Suprapubic skin (tissue), 4 donors: ENCODE results near the gene SEMA5A. TPM values are rescaled to one million over a fixed set of nuclear protein-coding genes. Genes with fewer than 3 reads are reported as not detected.

ENCODE experiments used
- DNase-seq, 2 donors: peaks; one replicate each; pipeline ENCODE4 v3.0.0-alpha.2; 2019; ENCODE audit warnings: low spot score in 2 of 2
- H3K27ac ChIP-seq: fragments of 200-600 bp; sonication (generic); one replicate; pipeline ENCODE4 v1.5.1; 2019
- H3K27me3 ChIP-seq: fragments of 200-600 bp; sonication (generic); one replicate; pipeline ENCODE4 v1.5.1; 2019
- H3K36me3 ChIP-seq: fragments of 200-600 bp; sonication (generic); one replicate; pipeline ENCODE4 v1.5.1; 2019
- H3K4me1 ChIP-seq: fragments of 200-600 bp; sonication (generic); one replicate; pipeline ENCODE4 v1.5.1; 2019
- H3K4me3 ChIP-seq: fragments of 200-600 bp; sonication (generic); one replicate; pipeline ENCODE4 v1.5.1; 2019; ENCODE audit warnings: mild to moderate bottlenecking
- H3K9me3 ChIP-seq: fragments of 200-600 bp; sonication (generic); one replicate; pipeline ENCODE4 v1.5.1; 2019
- CTCF ChIP-seq, 2 donors: fragments of 200-600 bp in 1 of 2; fragments of 450-650 bp in 1 of 2; sonication (generic) in 1 of 2; IDR thresholded peaks; one replicate each; pipeline ENCODE4 v1.5.1; 2016 to 2019; ENCODE audit warnings: antibody characterized with exemption in 2 of 2, mild to moderate bottlenecking in 1 of 2, moderate library complexity in 1 of 2
- EP300 ChIP-seq: sonication (generic); formaldehyde crosslinking; IDR thresholded peaks from one replicate; pipeline ENCODE4 v1.6.1; 2017; ENCODE audit warnings: antibody characterized with exemption
- POLR2A ChIP-seq, 2 donors: fragments of 450-650 bp; IDR thresholded peaks; one replicate each; pipeline ENCODE4 v1.6.1; 2017; ENCODE audit warnings: antibody characterized with exemption in 2 of 2, mild to moderate bottlenecking in 2 of 2, moderate library complexity in 2 of 2
- POLR2AphosphoS5 ChIP-seq, 3 donors: sonication (generic); formaldehyde crosslinking; IDR thresholded peaks; one replicate each; pipeline ENCODE4 v1.6.1; 2017; ENCODE audit warnings: antibody characterized with exemption in 3 of 3
- WGBS: methylation state at CpG from one replicate; pipeline ENCODE4 v1.1.5; 2018; 5-methylcytosine and 5-hydroxymethylcytosine counted together
- total RNA-seq, 4 donors: library from RNA; depleted of rRNA; stranded (reverse); fragments of >200 nt; gene quantifications; one replicate each; pipeline ENCODE4 v1.1.0, GENCODE V29; 2016

The SEMA5A gene
- total RNA-seq, 4 donors from 2014 or later = 14.5 to 31.7 (median 23.4) TPM

- H3K36me3 ChIP-seq = no peaks in the 10 kb centered on the region
- H3K4me1 ChIP-seq = no peaks in the 10 kb centered on the region
- no peak overlapping the region for H3K4me3 ChIP-seq
- no peaks in the 10 kb centered on the region for H3K27me3 ChIP-seq
- no peak overlapping the region for H3K27ac ChIP-seq
- no peak for TF ChIP-seq POLR2A (IDR thresholded peaks at IDR 0.05)
- TF ChIP-seq POLR2AphosphoS5 (IDR thresholded peaks at IDR 0.05) = no peak
- no peak for TF ChIP-seq EP300
- TF ChIP-seq CTCF (IDR thresholded peaks at IDR 0.05) = no peak
- WGBS = 29% methylated on average over 1 of the region's 1 CpG
- H3K9me3 ChIP-seq = no peaks in the 10 kb centered on the region
- no peak for DNase-seq
These were observed 462.9 kb downstream of the SEMA5A start for GRCh38 chr5:9082996-9083395.

- WGBS = 50% methylated on average over 4 of the region's 4 CpGs
- Histone ChIP-seq H3K9me3 (no peaks in the 10 kb centered on the region), H3K27ac (no peak overlapping the region), H3K4me3 (no peak overlapping the region), H3K4me1 (no peaks in the 10 kb centered on the region), H3K27me3 (no peaks in the 10 kb centered on the region), H3K36me3 (no peaks in the 10 kb centered on the region)
- no peak for DNase-seq
- TF ChIP-seq POLR2A (IDR thresholded peaks at IDR 0.05) = no peak
- no peak for TF ChIP-seq POLR2AphosphoS5 (IDR thresholded peaks at IDR 0.05)
- no peak for TF ChIP-seq EP300
- TF ChIP-seq CTCF (IDR thresholded peaks at IDR 0.05) = no peak
These were observed 473.2 kb downstream of the SEMA5A start for GRCh38 chr5:9072701-9073100.

- Histone ChIP-seq H3K4me1 (no peaks in the 10 kb centered on the region), H3K4me3 (no peak overlapping the region), H3K27me3 (no peaks in the 10 kb centered on the region)
These were observed 474.4 kb downstream of the SEMA5A start for GRCh38 chr5:9071524-9071923.

GRCh38 chr5:9071074-9071473 is 474.8 kb downstream of the SEMA5A start:
- no peak for TF ChIP-seq CTCF (IDR thresholded peaks at IDR 0.05)
- no peak for TF ChIP-seq EP300
- no peak for TF ChIP-seq POLR2AphosphoS5 (IDR thresholded peaks at IDR 0.05)
- no peak for TF ChIP-seq POLR2A (IDR thresholded peaks at IDR 0.05)
- no peak for DNase-seq
- Histone ChIP-seq H3K27ac (no peak overlapping the region), H3K27me3 (no peaks in the 10 kb centered on the region), H3K4me3 (no peak overlapping the region), H3K36me3 (no peaks in the 10 kb centered on the region), H3K9me3 (no peaks in the 10 kb centered on the region), H3K4me1 (no peaks in the 10 kb centered on the region)
- 56% methylated on average over 3 of the region's 3 CpGs for WGBS

More at GRCh38 chr5:9071524-9071923, 474.4 kb downstream of the SEMA5A start:
- no peak for DNase-seq
- TF ChIP-seq POLR2A (IDR thresholded peaks at IDR 0.05) (no peak), CTCF (IDR thresholded peaks at IDR 0.05) (no peak), EP300 (no peak), POLR2AphosphoS5 (IDR thresholded peaks at IDR 0.05) (no peak)
- Histone ChIP-seq H3K27ac (no peak overlapping the region), H3K36me3 (no peaks in the 10 kb centered on the region), H3K9me3 (no peaks in the 10 kb centered on the region)

- TF ChIP-seq CTCF (IDR thresholded peaks at IDR 0.05) (no peak), POLR2A (IDR thresholded peaks at IDR 0.05) (no peak), POLR2AphosphoS5 (IDR thresholded peaks at IDR 0.05) (no peak), EP300 (no peak)
- Histone ChIP-seq H3K27me3 (no peaks in the 10 kb centered on the region), H3K4me3 (no peak overlapping the region), H3K27ac (no peak overlapping the region), H3K4me1 (no peaks in the 10 kb centered on the region), H3K36me3 (no peaks in the 10 kb centered on the region), H3K9me3 (no peaks in the 10 kb centered on the region)
- DNase-seq = no peak
- 83% methylated on average over 6 of the region's 6 CpGs for WGBS
These were observed 476.2 kb downstream of the SEMA5A start for GRCh38 chr5:9069650-9070049.
